GM21529 (cell line): ENCODE results near the gene COL27A1.

Experiments used
- ATAC-seq: cut with Tn5 transposase; IDR thresholded peaks from one replicate; pipeline ENCODE4 v1.9.1; 2021; ENCODE audit not compliant: unreplicated experiment

Gene COL27A1

GRCh38 chr9:114141553-114142402 is 13.6 kb upstream of the COL27A1 start:
- ATAC-seq, result no peak

- no peak for ATAC-seq
Measured at GRCh38 chr9:114143234-114143633, 12.1 kb upstream of the COL27A1 start.

DNA sequence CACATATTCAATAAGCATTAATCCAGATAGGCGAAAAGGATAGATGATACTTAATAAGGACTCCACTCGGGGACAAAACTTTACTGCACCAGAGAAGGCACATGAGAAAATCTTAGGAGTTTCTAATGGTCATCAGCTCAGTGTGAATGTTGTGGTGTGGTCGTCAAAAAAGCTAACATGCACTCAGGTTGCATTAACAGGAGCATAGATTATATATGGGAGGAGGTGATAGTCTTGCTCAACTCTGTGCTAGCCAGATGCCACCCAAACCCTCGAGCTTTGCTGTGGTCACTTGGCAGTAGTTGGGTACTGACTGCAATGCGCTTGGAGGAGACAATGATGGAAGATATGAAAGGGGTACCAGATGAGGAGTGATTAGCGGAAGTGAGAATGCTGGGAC is 8.6 kb upstream of the COL27A1 start:
- no peak for ATAC-seq

GRCh38 chr9:114149181-114149580 is 6.2 kb upstream of the COL27A1 start:
- no peak for ATAC-seq

DNA sequence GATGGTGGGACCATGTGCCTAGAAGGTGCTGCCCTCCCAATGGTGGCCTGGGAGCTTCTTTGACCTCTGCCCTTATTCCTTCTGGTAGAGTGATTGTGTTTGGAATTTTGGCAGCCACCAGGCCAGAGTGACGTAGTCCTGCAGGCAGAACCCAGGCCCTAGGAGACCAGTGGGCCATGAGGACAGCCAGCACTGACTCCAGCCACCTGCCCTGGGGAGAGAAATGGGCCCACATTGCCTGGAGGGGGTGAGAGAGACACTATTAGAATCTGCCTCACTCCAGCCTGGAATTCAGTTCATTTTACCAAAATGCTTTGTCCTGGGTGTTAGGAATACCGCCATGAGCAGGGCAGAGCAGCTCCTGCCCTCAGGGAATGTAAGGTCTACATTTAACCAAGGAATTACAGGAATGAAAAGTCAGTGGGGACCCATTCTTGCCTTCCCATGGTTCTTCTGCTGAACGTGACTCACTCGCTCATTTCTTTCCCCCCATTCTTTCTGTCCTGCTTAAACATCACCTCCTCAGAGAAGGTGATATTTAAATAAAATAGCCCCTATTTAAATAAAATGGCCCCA is 5.5 kb upstream of the COL27A1 start:
- no peak for ATAC-seq

DNA sequence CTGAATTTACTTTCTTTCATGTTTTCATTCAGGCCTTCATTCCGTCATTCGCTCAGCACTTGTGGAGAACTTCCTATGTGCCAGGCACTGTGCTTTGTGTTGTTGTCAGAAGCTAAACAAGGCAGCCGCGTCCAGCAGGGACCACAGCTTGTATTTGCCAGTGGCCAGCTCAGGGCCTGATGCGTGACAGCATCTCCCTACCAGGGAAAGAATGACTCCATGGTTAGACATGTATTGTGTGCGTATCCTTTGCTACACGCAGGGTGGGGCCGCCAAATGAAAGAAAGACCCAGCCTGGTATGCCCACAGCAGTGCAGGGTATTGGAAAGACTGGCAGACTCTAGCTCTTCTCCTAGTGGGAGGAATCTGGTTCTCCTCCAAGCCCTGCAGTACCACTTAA is 4.7 kb upstream of the COL27A1 start:
- ATAC-seq, result no peak

DNA sequence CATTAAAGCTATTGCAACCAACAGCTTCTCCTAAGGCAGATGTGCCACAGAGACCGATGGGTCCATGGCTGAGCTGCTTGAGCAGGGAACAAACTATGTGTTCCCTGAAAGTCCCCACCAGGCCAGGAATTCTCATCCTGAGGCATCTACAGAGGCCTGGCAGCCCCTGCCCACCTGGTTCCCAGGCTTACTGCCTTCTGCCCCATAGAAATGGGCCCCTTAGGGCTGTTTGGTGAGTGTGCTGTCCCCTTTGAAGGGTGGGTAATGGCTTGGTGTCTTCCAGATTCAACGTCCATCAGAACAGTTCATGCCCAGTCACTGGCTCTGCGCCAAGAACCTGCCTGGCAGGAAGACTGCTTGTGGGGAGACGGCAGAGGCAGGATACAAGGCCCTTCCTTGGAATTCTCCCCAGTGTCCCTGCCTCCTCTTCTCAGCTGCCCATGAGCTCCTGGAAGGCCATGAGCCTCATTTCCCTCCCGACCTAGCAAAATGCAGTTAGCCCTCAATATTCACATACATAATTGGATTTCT is 3.8 kb upstream of the COL27A1 start:
- no peak for ATAC-seq

DNA sequence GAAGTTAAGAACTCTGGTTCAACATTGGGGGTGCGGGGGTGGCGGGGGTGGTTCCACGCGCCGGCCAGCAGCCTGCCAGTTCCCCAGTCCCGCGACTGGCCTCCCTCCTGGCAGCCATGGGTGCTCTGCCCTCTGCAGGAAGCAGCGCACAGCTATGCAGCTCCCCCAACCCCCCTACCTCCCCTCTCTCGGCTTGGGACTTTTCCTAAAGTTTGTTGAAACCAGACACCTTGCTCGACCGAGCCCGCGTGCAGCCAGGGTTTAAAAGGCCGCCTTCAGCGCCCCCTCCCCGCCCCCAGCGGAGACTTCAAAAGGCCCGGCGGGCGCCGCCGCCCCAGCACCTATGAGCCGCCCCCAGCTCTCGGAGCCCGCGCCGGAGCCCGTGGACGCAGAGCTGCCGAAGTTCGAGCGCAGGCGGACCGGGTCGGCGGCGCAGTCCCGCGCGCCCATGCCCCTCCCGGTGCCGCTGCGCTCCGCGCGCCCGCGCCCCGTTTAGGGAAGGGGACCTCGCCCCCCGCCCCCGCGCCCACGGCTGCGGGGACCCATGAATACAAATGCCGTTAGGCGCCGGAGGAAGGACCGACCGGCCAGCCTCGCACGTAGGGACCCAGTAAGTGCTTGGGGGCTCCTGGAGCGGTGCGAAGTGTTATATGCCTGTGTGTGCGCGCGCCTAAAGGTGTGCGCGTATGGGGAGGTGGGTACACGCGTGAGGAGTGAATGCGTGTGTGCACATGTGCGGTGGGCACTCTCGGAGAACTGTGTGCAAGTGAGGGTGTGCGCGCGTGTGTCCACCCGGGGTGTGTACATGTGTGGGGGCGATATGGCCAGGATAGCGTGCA is 1.4 kb upstream of the COL27A1 start:
- no peak for ATAC-seq

- ATAC-seq, result no peak
Measured at GRCh38 chr9:114154600-114155102, 686 bp upstream of the COL27A1 start.

- no peak for ATAC-seq
Measured at GRCh38 chr9:114155995-114156656, 789 bp downstream of the COL27A1 start.

- no peak for ATAC-seq
Measured at GRCh38 chr9:114156657-114157421, 1.5 kb downstream of the COL27A1 start.

DNA sequence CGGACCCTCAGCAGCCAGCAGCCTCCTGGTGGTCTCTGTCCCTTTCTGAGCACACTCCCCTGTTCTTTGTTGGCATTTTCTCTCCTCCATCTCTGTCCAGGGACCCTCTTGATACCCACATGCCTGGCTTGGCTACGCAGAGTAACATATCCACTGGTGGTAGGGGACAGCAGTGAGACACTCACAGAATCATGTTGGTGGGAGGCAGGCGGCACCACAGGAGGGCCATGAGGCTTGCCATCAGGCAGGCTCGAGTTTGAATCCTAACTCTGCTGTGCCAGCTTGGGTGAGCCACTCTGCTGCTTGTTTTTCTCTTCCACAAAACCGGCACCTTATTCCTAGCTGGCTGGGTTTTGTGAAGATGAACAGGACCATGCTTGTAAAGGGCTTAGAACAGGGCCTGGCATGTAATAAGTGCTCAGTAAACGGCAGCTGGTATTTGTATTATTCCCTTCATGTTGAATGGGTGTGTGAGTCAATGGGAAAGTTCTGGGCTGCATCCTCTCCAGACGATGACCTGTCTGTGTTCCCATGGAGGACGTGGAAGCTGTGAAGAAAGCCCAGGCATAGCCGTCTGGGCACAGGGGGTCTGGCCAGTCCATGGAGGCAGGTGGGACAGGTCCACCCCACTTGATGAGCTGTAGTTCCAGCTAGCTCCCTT is 2.3 kb downstream of the COL27A1 start:
- ATAC-seq, result no peak

- no peak for ATAC-seq
Measured at GRCh38 chr9:114158482-114159130, 3.3 kb downstream of the COL27A1 start.

- ATAC-seq, result no peak
Measured at GRCh38 chr9:114159691-114160090, 4.4 kb downstream of the COL27A1 start.

DNA sequence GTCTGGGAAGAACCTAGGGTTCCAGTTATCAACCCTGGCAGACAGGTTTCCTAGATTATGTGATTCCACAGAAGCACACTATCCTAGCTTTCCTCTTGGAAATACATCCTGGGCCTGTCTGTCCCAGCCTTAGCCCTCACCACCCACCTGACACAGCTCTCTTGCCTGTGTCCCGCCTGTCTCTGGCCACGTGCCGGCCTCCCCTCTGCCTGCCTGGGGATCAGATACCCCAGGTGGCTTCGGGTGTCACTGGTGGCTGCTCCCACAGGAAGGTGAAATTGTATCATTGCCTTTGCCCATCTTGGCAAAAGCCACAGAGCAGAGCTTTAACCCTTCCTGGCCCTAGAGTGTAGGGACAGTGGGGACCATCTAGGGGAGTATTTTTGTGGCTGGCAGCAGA is 6.2 kb downstream of the COL27A1 start:
- ATAC-seq, result no peak

- ATAC-seq, result no peak
Measured at GRCh38 chr9:114163517-114163951, 8.2 kb downstream of the COL27A1 start.

DNA sequence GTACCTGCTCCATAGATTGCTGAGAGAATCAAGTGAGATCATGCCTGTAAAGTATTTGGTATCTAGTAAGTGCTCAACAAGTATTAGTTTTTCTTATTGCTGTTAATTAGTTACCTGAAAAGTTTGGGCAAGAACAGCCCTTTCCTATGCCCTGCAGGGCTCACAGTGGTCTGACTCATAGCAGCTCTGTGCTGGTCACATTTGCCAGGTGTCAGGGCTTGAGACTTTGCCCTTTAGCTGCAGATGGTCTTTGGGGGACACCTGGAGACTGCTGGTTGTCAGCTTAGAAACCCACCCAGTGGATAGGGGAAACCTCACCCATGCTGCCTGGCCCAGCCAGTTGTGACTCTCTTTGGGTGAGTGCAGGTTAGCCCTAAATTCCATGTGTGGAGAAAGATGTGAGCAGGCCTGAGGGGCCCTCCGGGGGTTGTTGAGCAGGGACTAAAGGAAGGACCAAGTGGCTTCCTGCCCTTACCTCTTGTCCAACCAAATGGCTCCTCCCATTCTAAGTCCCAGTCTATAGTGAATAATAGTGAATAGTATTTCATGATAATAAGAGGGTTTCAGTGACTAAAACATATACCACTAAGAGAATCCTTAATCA is 9.0 kb downstream of the COL27A1 start:
- no peak for ATAC-seq

- no peak for ATAC-seq
Measured at GRCh38 chr9:114165407-114166102, 10.2 kb downstream of the COL27A1 start.
